GM12864 (cell line): ENCODE results near the gene PPM1G.
A peak's percentile ranks its signal among the peaks of the same experiment; 100 is the strongest.
"Not testable (repeated sequence)": the region's sequence is repeated elsewhere in the genome, so short reads cannot be mapped to it uniquely, and the experiment has no call there.

Source experiments
- DNase-seq: peaks from one replicate; pipeline ENCODE4 v3.0.0-alpha.2; 2011; ENCODE audit warnings: low read depth
- H3K4me3 ChIP-seq: 2 replicates; pipeline ENCODE4 v1.5.1; 2011; ENCODE audit warnings: mild to moderate bottlenecking, low read depth, low read length, control low read depth
- TF ChIP-seq, protein P1 (sequence below): IDR thresholded peaks from 2 replicates; pipeline ENCODE4 v1.5.1; 2011; ENCODE audit warnings: low read depth, mild to moderate bottlenecking, moderate library complexity, low read length, control low read depth, inconsistent platforms; ENCODE audit errors: missing control alignments

PPM1G gene

DNA sequence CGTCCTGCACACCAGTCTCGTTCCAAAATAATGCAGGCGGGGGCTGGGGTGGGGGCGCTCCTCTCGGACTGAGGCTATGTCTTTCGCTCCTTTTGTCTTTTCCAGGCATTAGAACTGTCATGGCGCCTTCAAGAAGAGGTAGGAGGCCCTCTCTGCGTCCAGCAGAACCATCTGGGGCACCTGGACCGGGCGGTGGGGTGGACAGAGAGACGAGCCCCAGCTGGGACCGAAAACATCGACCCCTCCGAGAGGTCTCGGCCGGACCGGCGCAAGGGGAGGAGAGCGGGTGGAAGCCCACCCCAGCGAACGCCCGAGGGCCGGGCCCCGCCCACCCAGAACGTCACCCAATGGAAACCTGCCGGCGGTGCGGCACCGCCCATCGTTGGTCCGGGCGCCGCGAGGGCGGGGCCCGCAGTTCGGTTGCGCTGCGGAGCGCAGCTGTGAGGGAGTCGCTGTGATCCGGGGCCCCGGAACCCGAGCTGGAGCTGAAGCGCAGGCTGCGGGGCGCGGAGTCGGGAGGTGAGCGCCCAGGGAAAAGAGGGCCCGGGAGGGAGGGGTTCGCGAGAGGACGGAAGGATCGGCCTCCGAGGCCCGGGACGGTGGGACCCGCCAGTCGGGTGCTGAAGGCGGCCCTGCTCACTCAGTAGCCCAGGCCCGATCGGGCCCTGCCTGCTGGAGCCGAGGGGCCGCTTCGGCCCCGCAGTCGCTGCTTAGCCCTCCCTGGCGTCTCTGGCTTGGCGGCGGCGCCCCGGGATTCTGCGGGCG is 19.0 kb upstream of the PPM1G start, which contains the start of gene NRBP1:
NRBP1 (plus strand) TSS at position 419 of the 765 bp plus-strand sequence. CDS start 4,643 bp downstream, outside the sequence.
- peak; percentile 63 for DNase-seq
- peak within 1 kb of the TSS; percentile 93 for H3K4me3 ChIP-seq
- TF ChIP-seq, protein P1, sequence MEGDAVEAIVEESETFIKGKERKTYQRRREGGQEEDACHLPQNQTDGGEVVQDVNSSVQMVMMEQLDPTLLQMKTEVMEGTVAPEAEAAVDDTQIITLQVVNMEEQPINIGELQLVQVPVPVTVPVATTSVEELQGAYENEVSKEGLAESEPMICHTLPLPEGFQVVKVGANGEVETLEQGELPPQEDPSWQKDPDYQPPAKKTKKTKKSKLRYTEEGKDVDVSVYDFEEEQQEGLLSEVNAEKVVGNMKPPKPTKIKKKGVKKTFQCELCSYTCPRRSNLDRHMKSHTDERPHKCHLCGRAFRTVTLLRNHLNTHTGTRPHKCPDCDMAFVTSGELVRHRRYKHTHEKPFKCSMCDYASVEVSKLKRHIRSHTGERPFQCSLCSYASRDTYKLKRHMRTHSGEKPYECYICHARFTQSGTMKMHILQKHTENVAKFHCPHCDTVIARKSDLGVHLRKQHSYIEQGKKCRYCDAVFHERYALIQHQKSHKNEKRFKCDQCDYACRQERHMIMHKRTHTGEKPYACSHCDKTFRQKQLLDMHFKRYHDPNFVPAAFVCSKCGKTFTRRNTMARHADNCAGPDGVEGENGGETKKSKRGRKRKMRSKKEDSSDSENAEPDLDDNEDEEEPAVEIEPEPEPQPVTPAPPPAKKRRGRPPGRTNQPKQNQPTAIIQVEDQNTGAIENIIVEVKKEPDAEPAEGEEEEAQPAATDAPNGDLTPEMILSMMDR: no peak

DNA sequence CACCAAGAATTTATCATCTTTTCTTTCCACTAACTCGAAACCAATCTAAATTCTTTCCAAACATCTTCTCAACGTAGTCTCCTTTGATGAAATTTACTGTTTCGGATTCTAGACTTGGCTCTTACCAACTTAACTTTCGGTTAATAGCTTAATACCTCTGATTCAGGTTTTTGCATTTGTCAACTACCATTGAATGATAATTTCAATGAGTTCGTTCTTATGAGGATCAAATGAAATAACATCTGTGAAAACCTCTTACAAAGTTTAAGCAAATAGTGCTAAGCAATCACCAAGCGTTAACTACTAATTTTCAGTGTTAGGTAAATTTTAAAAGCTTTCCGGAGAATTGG is 18.4 kb upstream of the PPM1G start:
- TF ChIP-seq, protein P1: no peak
- H3K4me3 ChIP-seq: peak overlapping the region; percentile 93
- no peak for DNase-seq

DNA sequence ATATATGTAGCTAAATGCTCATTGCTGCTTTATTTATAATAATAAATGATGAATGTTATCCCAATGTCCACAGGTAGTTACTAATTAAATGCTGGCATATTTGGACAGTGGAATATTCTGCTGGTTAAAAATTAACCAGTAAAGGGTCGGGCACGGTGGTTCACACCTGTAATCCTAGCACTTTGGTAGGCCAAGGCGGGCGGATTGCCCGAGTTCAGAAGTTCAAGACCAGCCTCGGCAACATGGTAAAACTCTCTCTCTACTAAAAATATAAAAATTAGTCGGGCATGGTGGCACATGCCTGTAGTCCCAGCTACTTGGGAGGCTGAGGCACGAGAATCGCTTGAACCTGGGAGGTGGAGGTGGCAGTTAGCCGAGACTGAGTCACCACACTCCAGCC is 15.6 kb upstream of the PPM1G start:
- not testable (repeated sequence) for DNase-seq, H3K4me3 ChIP-seq

DNA sequence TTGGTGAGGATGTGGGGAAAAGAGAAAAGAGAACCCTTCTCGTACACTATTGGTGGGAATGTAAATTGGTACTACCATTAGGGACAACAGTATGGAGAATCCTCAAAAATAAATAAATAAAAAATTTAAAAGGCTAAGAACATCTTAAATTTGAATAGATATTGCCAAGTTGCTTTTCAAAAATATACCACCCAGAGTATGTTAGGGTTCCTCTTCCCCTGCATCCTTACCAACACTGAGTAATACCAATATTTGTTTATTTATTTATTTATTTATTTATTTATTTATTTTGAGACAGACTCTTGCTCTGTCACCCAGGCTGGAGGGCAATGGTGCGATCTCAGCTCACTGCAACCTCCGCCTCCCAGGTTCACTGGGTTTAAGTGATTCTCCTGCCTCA is 13.6 kb upstream of the PPM1G start:
- no peak overlapping the region for H3K4me3 ChIP-seq
- DNase-seq: no peak
- TF ChIP-seq, protein P1: no peak

DNA sequence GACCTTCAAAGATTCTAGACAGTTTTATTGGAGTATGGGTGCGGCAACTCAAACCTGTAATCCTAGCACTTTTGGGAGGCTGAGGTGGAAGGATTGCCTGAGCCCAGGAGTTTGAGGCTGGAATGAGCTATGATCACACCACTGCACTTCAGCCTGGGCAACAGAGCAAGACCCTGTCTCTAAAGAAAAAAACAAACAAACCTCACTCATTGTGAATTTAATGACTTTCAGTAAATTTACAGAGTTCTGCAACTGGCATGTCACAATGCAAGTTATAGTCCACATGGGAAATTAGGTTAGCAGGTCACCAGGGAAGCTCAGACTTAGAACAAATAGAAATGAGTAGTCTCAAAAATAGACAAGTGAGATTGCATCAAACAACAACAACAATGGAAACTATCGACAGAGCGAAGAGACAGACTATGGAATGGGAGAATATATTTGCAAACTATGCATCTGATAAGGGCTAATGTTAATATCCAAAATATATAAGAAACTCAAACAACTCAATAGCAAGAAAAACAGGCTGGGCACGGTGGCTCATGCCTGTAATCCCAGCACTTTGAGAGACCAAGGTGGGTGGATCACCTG is 12.4 kb upstream of the PPM1G start:
- H3K4me3 ChIP-seq: no peak overlapping the region
- no peak for DNase-seq
- TF ChIP-seq, protein P1: no peak

DNA sequence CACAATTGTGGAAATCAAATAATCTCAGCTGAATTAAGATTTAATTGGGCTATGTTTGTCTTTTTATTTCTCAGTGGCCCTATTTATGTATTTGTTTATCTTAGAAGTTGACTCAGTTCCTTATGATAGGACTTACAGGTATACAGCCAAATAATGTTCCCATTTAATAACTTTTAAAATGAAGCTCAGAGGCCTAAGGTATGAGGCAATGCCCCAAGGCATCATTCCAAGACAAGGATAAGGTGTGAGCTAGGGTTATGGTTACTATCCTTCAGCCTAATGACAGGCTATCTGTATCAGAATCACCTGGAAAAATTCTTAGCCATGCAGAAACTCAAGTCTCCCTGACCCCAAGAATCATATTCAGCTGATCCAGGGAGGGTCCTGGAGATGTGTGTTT is 11.6 kb upstream of the PPM1G start:
- DNase-seq: no peak
- TF ChIP-seq, protein P1: no peak
- H3K4me3 ChIP-seq: no peak overlapping the region

DNA sequence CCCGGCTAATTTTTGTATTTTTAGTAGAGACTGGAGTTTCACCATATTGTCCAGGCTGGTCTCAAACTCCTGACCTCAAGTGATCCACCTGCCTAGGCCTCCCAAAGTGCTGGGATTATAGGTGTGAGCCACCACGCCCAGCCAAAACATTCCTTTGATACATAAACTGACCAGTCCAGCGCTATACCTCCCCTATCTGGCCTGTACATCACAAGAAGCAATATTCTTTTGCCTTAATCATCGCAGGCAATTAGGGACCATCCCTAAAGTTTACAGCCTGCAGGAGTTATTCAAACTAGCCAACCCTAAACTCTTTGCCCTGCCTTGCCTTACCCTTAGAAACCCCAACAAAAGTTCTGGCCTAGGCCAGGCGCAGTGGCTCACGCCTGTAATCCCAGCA is 6.8 kb upstream of the PPM1G start:
- DNase-seq: no peak
- H3K4me3 ChIP-seq: no peak overlapping the region
- TF ChIP-seq, protein P1: no peak
